Type B pancreatic cell (in vitro differentiated cells): ENCODE data around the gene PAX5. TPM values are rescaled to one million over a fixed set of nuclear protein-coding genes. Genes with fewer than 3 reads are reported as not detected.

Source experiments
- DNase-seq: peaks from one replicate; pipeline ENCODE4 v3.0.0; 2021; ENCODE audit warnings: mixed read lengths; ENCODE audit not compliant: unreplicated experiment; ENCODE audit errors: extremely low spot score
- H3K27ac Mint-ChIP-seq: 2 replicates; pipeline ENCODE4 v1.8.0; 2021; ENCODE audit warnings: mild to moderate bottlenecking, mixed read lengths
- H3K27me3 Mint-ChIP-seq: 2 replicates; pipeline ENCODE4 v1.8.0; 2021; ENCODE audit warnings: mixed read lengths
- H3K36me3 Mint-ChIP-seq: 2 replicates; pipeline ENCODE4 v1.8.0; 2021; ENCODE audit warnings: mixed read lengths
- H3K4me1 Mint-ChIP-seq: one replicate; pipeline ENCODE4 v1.8.0; 2021; ENCODE audit warnings: mixed read lengths; ENCODE audit not compliant: unreplicated experiment
- H3K4me3 Mint-ChIP-seq: 2 replicates; pipeline ENCODE4 v1.8.0; 2021; ENCODE audit warnings: mild to moderate bottlenecking, mixed read lengths
- H3K9me3 Mint-ChIP-seq: 2 replicates; pipeline ENCODE4 v1.8.0; 2021; ENCODE audit warnings: mixed read lengths
- CTCF ChIP-seq: fragments of 200-600 bp; sonication (generic); conservative IDR thresholded peaks from 2 replicates; pipeline ENCODE4 v1.5.0; 2021; ENCODE audit warnings: antibody characterized with exemption, mild to moderate bottlenecking
- total RNA-seq: library from RNA; stranded (reverse); gene quantifications from 2 replicates; pipeline ENCODE4 v1.2.1, GENCODE V29; 2021; ENCODE audit warnings: low replicate concordance

PAX5 gene
- total RNA-seq, 1 donor from 2014 or later: not detected

GRCh38 chr9:36935332-36935731 lies 98.7 kb downstream of the PAX5 start:
- no peaks in the 10 kb centered on the region for H3K9me3 Mint-ChIP-seq
- DNase-seq: peak; percentile 42
- H3K4me1 Mint-ChIP-seq: peaks cover 4% of the 10 kb centered on the region
- no peaks in the 10 kb centered on the region for H3K36me3 Mint-ChIP-seq
- H3K4me3 Mint-ChIP-seq: no peak overlapping the region
- TF ChIP-seq CTCF: no peak
- H3K27me3 Mint-ChIP-seq: peaks cover 38% of the 10 kb centered on the region
- H3K27ac Mint-ChIP-seq: no peak overlapping the region

DNA sequence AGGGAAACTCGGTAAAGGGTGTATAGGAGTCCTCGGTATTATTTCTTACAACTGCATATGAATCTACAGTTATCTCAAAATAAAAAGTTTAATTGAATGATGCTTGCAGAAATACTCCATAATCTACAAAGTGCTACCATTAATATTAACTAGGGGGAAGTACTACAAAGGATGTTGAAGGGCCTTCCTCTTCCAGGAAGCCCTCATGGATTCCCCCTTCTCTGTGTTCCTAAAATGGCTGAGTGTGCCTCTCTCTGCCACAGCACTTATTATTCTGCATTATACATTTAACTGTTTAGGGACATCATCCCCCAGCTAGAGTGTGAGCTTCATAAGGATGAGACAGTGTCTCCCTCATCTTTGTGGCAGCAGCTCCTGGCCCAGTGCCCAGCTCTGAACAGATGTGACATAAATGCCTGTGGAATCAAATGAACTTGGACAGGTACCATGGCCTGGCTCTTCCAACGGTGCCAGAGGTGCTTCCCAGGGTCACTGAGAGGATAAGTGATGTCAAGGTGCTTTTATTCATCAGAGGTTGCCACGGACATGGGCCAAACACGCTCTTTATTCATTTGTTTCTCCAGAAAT lies 99.5 kb downstream of the PAX5 start:
- Mint-ChIP-seq H3K9me3 (no peaks in the 10 kb centered on the region), H3K4me3 (no peak overlapping the region), H3K27ac (no peak overlapping the region), H3K36me3 (no peaks in the 10 kb centered on the region), H3K4me1 (peaks cover 4% of the 10 kb centered on the region), H3K27me3 (peaks cover 35% of the 10 kb centered on the region)
- TF ChIP-seq CTCF: no peak
- DNase-seq: peak; percentile 40

GRCh38 chr9:36933676-36934215 lies 100.3 kb downstream of the PAX5 start:
- peak; percentile 15 for DNase-seq
- Mint-ChIP-seq H3K27ac (no peak overlapping the region), H3K27me3 (peaks cover 31% of the 10 kb centered on the region), H3K4me3 (no peak overlapping the region), H3K9me3 (no peaks in the 10 kb centered on the region), H3K4me1 (peaks cover 4% of the 10 kb centered on the region), H3K36me3 (no peaks in the 10 kb centered on the region)
- TF ChIP-seq CTCF: no peak

DNA sequence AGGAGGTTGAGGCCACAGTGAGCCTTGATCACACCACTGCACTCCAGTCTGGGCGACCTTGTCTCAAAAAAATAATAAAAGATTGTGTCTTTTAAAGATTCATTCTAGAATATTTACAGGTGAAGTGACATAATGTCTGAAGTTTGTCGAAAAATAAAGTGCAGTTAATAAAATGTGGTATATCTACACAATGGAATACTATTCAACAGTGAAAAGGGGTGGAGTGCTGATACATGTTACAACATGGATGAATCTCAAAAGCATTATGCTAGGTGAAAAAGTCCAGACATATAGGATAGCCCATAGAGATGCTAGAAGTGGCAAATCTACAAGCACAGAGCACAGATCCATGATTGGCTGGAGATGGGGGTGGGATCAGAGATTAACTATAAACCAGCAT lies 101.9 kb downstream of the PAX5 start:
- Mint-ChIP-seq H3K27me3 (peaks cover 27% of the 10 kb centered on the region), H3K9me3 (no peaks in the 10 kb centered on the region), H3K4me3 (no peak overlapping the region), H3K4me1 (no peaks in the 10 kb centered on the region), H3K27ac (no peak overlapping the region), H3K36me3 (no peaks in the 10 kb centered on the region)
- no peak for DNase-seq
- TF ChIP-seq CTCF: no peak

- H3K4me1 Mint-ChIP-seq: no peaks in the 10 kb centered on the region
- H3K9me3 Mint-ChIP-seq: no peaks in the 10 kb centered on the region
- TF ChIP-seq CTCF: no peak
- H3K27ac Mint-ChIP-seq: no peak overlapping the region
- peak; percentile 50 for DNase-seq
- peaks cover 32% of the 10 kb centered on the region for H3K27me3 Mint-ChIP-seq
- H3K4me3 Mint-ChIP-seq: no peak overlapping the region
- H3K36me3 Mint-ChIP-seq: no peaks in the 10 kb centered on the region
Observed at GRCh38 chr9:36930941-36931340, 103.1 kb downstream of the PAX5 start.

- Mint-ChIP-seq H3K4me1 (no peaks in the 10 kb centered on the region), H3K27me3 (peaks cover 42% of the 10 kb centered on the region), H3K4me3 (no peak overlapping the region), H3K9me3 (no peaks in the 10 kb centered on the region), H3K36me3 (no peaks in the 10 kb centered on the region), H3K27ac (no peak overlapping the region)
- no peak for DNase-seq
- TF ChIP-seq CTCF: no peak
Observed at GRCh38 chr9:36929350-36929675, 104.8 kb downstream of the PAX5 start.
